HL-60 (cell line): Measurements from ENCODE around the gene SLC7A6.

ENCODE experiments used
- POLR2AphosphoS5 ChIP-seq: IDR thresholded peaks from 2 replicates; pipeline ENCODE4 v1.6.1; 2012; ENCODE audit warnings: low read depth
- SPI1 ChIP-seq: IDR thresholded peaks from 2 replicates; pipeline ENCODE4 v1.6.1; 2012; ENCODE audit warnings: low read depth, mild to moderate bottlenecking, borderline replicate concordance
- TF ChIP-seq, protein P1 (sequence below): IDR thresholded peaks from one replicate; pipeline ENCODE4 v1.5.1; 2011; ENCODE audit warnings: low read length, control low read depth, inconsistent platforms; ENCODE audit not compliant: insufficient read depth

DNA sequence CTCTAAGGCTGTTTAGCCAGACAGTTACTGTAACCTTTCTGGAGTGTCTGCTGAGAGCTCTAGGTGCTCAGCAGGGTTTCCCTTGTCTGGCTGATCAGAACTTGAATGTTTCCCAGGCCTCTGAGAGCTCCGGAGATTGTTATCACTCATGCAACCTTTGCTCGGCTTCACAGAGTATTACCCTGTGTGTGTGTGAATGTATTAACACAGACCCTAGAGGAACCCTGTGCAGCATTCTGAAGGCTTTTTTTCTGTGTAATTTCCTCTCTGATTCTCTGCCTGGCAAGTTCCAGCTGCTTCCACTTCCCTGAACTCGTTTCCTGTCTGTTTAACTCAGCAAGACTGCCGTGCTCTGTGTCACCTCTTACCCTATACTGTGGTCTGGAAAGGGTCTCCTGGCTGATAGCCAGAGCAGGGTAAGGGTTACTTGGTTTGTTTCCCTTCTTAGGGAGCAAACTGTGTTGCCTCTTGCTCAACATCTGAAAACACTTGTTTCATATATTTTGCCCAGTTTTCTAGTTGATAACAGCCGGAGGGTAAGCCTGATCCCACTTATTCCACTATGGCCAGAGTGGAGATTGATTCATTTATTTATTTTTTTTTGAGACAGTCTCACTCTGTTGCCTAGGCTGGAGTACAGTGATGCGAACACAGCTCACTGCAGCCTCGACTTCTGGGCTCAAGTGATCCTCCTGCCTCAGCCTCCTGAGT is 68.2 kb downstream of the SLC7A6 start:
- TF ChIP-seq, protein P1, sequence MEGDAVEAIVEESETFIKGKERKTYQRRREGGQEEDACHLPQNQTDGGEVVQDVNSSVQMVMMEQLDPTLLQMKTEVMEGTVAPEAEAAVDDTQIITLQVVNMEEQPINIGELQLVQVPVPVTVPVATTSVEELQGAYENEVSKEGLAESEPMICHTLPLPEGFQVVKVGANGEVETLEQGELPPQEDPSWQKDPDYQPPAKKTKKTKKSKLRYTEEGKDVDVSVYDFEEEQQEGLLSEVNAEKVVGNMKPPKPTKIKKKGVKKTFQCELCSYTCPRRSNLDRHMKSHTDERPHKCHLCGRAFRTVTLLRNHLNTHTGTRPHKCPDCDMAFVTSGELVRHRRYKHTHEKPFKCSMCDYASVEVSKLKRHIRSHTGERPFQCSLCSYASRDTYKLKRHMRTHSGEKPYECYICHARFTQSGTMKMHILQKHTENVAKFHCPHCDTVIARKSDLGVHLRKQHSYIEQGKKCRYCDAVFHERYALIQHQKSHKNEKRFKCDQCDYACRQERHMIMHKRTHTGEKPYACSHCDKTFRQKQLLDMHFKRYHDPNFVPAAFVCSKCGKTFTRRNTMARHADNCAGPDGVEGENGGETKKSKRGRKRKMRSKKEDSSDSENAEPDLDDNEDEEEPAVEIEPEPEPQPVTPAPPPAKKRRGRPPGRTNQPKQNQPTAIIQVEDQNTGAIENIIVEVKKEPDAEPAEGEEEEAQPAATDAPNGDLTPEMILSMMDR = no peak
- TF ChIP-seq POLR2AphosphoS5 (peak; percentile 85), SPI1 (peak; percentile 86; the same call in 1 of the 2 replicates)
